Cerebellar cortex (tissue), 1 donor: ENCODE results near the gene PNPLA2.

ENCODE experiments used
- DNase-seq: peaks from one replicate; pipeline ENCODE4 v3.0.0-alpha.2; 2015; ENCODE audit warnings: low spot score

Gene PNPLA2

DNA sequence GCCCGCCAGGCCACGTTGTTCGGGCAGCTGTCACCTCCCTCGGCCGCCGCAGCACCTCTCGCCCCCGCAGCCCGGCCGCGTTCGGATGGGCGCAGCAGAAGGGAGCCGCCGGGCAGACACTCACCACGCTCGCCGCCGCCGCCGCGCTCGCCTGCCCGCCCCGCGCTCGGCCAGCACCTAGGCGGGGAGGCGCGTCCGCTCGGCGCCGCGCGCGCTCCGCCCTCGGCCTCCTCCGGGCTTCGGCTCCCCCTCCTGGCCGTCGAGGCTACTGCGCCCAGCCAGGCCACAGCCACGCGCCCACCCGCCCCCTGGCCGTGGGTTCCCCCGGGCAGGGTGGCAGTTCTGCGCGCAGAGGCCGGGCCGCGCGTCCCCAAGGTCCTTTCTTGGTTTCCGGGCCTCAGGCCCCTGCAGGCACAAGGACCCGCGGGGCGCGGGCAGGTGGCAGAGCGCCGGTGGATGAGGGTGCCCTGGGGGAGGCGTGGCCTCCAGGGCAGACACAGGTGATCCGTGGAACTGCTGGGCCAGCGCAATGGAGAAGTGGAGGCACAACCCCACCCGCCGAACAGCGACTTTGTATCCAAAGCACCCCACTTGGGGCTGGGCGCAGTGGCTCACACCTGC lies 20.5 kb upstream of the PNPLA2 start, which contains the start of gene SLC25A22:
SLC25A22 (minus strand) TSS at position 189 of the 621 bp plus-strand sequence. CDS start 3,275 bp downstream, outside the sequence.
- peak; percentile 70 for DNase-seq

DNA sequence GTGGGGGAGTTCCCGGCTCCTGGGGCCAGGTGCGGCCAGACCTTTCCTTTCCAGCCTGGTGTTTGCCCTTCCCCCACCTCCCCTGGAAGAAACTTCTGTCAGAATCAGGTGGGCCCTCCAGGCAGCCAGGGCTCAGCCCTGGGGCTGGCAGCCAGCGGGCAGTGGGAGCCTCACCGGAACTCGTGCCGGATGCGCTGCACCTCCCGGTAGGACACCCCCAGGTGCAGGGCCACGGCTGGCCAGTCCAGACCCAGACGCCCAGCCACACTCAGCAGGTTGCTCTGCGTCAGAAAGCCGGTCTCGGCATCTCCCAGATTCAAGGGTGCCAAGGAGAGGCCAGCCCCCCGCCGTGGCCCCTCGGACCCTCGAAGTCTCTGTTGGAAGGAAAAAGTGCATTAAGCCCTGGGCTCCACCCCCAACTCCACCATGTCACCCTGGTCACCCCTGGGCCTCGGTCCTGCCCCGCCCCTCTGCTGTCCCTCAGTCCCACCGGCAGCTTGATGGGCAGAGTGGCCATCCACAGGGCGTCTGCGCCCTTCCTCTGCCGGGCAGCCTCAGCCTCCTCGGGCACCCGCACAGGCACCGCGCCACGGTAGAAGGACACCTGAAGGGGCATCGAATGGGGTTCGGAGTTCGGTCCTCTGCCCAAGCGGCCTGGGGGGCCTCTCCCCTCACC lies 18.9 kb upstream of the PNPLA2 start:
- no peak for DNase-seq

DNA sequence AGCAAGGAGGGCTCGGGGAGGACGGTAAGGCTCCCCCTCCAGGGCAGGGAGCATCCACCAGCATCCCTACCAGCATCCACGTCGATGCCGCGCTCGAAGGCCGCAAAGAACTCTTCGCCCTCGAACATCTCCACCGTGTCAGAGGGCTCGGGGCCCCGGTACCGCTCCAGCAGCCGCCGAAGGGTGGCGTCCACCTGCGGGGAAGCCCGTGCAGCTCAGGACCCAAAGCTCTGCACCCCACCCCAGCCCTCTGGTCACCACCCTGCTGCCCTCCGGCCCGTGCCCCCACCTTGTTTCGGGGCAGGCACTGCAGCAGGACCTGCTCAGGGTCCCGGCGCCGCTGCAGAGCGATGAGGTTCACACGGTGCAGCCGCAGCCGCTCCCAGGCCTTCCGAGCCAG lies 18.2 kb upstream of the PNPLA2 start:
- DNase-seq = no peak

DNA sequence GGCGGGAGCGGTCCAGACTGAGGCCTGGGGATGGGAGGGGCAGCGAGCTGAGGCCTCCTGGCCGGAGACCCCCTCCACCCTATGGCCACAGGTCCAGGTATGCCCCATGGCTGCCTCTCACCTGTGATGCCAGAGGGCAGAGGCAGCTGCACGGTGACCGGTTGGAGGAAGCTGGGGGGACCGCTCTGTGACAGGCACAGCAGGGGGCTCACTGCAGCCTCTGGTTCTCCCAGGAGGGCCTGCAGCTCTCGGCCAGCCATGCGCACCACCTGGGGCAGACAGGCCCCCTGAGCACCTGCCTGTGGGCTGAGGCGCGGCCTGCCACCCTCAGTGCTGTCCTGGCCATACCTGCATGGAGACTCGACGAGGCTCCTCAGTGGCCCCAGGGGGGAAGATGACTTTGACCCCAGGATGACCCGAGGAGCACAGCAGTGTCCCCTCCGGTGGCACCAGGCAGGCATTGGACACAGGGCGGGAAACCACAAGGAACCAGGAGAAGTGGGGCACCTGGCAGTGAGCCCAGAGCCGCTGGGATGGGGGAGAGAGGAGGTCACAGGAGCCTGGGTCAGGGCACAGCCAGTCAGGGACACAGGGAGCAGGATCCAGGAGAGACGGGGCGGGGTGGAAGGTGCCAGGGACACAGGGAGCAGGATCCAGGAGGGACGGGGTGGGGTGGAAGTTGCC lies 17.5 kb upstream of the PNPLA2 start:
- DNase-seq = no peak

DNA sequence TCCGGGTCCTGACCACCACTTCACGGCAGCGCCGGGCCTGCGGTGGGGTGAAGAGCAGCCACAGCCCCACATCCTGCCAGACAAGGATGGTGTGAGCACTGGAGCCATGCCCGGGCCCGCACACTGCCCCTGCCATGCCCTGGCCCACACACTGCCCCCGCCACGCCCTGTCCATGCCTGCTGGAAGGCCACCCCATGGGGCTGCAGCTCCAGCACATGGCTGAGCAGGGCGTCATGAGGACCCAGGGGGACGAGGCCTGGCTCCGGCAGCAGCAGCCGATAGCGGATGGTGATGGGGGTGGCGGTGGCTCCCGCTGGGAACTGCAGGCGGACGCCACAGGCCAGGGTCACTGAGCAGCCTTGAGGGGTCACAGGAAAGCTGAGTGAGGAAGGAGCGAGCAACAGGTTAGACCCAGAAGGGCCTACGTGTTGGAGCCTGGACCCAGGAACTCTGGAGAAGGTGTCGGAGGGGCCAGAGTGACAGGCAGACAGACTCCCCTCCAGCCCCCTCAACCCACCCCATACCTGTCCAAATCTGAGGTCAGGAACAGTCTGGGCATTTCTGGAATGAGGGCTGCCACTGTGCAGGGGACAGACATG lies 16.6 kb upstream of the PNPLA2 start:
- no peak for DNase-seq

DNA sequence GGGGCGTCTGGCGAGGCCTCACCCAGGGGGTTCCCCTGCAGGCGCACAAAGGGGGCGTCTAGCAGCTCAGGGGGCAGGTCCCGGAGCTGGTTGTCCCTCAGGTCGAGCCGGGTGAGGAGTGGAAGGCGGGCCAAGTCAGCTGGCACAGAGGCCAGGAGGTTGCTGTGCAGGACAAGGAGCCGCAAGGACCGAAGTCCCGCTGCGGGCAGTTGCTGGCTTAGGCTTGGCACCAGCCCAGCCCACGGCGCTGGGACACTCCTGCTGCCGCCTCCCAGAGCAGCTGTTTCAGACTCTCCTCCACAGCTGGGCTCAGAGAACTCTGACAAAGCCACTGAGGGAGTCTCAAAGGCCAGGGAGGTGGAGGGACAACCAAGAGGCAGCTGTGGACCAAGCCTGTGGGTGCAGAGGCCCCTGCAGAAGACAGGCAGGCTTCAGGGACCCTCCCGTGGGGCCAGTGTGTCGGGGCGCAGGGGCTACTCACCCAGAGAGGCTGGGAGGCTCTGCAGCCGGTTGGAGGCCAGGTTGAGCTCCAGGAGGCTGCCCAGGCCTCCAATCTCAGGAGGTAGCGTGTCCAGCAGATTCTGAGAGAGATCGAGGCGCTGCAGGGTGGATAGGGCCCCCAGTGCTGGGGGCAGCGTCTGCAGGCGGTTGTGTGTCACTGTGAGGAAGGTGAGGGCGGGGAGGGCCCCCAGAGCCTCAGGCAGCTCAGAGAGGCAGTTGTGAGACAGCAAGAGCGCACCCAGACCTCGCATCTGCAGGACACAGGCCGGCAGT lies 15.8 kb upstream of the PNPLA2 start:
- no peak for DNase-seq

DNA sequence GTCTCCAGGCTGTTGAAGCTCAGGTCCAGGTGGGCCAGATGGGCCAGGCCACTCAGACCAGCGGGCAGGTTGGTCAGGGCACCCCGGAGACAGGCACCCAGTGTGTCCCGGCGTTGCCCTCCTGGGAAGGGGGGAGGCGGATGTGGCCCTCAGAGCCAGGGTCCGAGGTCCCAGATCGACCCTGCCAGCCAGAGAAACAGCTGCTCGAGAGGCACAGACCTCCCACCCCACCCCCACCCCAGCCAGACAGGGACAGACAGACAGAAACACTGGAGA lies 15.3 kb upstream of the PNPLA2 start:
- no peak for DNase-seq

DNA sequence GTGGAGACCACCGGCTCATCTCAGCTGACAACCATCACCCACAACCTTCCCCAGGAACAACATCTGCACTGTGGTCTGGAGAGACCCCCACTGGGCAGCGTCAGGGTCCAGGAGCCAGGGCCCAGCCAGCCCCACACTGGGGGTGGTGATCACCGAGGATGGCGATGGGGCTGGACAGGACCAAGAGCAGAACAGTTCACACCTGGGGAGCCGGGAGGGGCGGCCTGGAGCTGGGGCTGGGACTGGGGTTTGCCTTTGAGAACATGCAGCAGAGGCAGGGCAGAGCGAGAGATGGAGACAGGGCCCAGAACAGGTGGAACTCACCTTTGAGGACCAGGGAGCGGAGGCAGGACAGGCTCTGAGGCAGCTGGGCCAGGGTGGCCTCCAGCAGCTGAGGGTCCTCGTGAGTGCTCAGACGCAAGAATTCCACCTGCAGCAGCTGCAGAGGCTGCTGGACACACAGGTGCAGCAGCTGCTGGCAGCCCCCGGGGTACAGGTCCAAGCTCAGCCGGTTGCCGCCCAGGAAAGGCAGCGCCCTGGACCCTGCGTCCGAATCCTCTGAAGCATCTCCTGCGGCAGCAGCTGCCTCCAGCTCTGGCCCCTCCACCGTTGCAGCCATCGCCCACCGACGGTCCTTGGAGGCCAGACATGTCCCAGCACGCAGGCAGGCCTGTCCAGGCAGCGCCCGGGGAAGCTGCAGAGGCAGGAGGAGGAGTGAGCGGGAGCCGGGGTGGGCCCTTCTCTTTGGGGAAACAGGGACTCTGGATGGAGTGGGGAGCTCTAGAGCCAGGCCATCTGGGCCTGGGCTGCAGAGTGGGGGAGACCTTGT lies 14.7 kb upstream of the PNPLA2 start:
- no peak for DNase-seq

DNA sequence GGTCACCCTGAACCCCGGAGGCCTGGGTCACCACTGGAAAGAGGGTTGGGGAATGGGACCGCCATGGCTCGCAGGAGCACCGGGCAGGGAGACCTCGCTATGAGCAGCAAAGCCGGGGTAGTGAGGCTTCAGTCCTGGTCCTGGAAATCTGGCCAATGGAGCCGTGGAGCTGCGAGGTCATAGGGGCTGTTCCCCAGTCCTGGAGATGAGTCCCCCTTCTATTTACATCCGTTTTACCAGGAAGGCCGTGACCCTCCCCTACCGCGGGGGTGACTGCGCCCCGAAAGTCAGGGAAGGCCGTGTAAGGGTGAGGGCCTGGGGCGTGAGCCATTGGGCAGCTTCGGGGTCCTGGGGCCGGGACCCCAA lies 14.1 kb upstream of the PNPLA2 start:
- DNase-seq = no peak

DNA sequence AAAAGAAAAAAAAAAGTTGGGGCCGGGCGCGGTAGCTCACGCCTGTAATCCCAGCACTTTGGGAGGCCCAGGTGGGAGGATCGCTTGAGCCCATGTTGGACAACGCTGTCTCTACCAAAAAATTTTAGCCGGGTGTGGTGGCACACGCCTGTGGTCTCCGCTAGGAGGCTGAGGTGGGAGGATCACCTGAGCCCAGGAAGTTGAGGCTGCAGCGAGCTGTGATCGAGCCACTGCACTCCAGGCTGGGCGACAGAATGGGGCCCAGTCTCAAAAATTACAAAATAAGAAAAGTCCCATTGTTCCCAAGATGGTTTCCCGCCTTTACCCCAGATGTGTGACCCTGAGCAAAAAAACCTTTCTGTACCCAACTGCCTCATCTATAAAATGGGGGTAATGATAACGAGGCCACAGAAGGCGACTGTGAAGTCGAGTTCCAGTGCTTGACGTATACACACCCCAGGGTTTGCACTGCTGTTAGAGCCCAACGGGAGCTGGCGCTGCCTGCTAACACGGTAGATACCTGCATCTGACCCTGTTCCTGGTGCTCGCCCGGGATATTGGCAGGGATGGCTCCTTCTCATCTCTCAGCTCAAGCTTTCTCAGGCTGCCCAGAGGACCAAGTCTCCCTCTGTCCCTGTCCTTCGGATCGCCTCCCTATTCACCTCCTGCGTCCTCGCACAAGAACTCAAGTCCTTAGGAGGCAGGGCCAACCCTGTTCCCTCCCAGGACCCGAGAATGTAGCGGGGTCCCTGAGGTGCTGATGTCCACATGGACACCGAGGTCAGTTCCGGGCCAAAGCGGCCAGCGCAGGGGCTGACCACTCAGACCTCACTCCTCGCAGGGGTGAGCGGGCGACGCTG lies 10.1 kb upstream of the PNPLA2 start:
- DNase-seq = peak; percentile 78

DNA sequence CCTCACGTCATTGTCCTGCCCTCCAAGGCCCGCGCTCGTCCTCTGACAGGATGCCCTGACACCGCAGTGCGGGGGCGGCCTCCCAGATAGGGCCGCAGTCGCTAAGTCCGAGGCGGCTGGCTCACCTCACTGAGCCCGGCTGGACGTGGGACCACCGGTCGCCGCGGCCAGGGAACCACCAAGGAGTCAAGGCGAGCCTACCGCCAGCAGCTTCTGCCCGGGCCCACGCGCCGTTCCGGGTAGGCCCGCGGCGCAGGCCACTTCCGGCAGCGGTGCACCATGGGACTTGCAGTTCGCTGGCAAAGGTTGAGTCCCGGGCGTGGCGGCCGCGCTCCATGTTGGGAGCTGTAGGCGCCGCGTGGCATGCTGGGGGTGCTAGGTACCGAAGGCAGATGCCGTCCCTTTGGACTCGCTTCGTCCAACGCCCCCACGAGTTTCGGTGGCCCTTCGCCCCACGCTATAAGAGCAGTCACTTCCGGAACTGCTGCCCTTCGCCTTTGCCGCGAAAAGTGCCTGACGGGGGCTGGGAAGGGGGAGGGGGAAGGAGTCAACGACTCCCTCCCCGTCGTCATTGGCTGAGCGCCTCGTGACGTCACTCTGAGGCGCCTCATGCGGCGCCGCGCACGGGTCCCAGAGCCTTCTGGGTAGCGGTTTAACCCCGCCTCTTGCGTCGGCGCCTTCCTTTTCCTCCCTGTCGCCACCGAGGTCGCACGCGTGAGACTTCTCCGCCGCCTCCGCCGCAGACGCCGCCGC lies 9.3 kb upstream of the PNPLA2 start, which contains the start of gene RPLP2:
RPLP2 (plus strand) TSS at position 681 of the 753 bp plus-strand sequence. CDS start 268 bp downstream, outside the sequence.
- DNase-seq = peak; percentile 96

DNA sequence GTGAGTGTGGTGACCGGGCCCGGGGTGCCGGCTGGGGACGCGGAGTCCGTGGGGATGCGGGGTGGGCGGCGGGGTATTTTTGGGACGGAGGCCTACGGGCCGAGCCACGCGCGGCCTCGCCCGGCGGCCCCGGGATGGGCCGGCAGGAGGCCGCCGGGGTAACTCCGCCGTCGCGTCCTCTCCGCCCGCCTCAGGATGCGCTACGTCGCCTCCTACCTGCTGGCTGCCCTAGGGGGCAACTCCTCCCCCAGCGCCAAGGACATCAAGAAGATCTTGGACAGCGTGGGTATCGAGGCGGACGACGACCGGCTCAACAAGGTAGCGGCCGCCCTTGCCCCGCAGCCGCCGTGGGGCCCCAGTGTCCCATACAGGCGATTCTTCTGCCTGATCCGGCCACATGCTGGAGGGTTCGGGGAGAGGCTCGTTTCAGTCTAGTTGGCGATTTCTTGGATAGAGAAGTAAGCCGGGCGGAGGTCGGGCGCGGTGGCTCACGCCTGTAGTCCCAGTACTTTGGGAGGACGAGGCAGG lies 8.6 kb upstream of the PNPLA2 start:
- DNase-seq = no peak

DNA sequence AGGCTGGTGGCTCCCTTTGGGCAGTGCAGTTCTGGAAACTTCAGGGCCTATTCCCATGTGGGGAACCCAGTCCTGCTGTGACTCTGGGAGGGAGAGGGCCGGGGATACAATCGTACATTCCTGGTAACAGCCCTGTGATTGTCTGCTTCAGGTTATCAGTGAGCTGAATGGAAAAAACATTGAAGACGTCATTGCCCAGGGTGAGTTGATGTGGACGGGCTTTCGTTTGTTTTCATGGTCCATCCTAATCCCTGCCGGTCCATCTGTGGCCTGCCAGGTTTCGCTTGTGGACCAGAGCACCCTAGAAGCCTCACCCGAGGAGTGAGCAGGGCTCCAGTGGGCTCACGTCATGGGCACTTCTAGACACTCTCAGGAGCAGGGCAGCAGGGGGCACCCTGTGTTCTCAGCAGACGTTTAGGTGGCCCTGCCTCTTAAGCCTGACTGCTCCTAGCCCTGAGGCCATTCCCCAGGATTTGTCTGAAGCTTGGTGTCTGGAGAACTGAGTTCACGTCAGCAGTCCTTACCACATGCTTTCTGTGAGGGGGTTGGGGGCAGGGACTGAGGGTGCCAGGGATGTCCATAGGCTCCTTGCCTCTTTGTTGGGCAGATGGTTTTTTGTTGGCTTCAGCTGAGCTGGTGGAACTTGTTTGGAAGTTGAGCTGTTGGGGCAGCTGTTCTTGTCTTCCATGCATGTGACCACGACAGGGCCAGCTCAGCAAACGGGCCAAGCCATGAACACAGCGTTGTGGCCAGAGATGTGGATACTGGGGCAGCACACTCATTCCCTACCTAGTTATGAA lies 7.1 kb upstream of the PNPLA2 start:
- no peak for DNase-seq

DNA sequence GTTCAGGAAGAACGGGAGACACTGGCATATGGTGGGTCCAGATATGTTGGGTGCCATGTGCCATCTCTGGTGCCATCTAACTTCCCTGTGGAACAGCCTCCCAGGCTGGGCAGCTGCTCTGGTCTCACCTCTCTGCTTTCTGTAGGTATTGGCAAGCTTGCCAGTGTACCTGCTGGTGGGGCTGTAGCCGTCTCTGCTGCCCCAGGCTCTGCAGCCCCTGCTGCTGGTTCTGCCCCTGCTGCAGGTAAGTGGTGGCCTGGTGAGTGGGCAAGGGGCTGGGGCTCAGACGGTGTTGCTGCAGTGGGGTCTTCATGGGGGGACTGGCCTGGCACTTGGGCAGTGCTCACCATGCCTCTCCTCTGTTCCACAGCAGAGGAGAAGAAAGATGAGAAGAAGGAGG lies 6.3 kb upstream of the PNPLA2 start:
- no peak for DNase-seq

DNA sequence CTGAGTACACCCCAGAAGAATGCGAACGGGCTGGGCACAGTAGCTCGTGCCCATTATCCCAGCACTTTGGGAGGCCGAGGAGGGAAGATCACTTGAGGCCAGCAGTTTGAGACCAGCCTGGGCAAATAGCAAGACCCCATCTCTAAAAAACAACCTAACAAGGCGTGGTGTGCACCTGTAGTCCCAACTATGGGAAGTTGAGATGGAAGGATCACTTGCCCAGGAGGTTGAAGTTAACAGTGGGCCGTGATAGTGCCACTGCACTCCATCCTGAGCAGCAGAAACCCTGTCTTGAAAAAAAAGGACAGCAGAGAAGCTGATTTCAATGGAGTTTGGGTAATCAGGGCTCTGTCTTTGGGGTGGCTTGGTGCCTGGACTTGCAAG lies 5.7 kb upstream of the PNPLA2 start:
- no peak for DNase-seq

DNA sequence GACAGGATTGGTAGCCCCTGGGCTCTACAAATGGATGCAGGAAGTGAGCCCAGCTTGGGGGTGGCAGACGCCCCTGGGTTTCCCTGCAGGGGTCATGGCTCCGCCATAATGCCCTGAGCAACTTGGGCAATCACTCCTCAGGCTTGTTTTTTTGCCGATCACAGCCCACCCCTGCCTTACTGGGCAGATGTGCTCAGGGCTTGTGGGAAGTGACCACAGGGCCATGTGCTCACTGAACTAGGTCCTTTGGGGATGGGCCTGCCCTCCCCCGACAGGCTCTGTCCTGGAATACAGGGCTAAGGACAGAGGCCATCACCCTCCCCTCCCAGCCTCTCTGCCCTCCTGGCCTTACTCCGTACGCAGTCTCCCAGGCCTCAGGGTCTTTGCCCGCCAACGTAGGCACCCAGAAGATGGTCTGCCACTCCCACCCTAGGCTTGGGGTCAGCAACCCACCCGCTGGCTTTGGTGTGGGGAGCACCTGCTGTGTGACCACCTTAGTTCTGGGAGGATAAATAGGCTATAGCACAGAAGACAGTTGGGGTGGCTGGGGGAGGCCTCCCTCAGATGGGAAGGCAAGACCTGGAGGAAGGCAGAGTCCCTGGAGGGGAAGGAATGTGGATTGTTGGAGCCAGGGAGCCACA lies 5.1 kb upstream of the PNPLA2 start:
- DNase-seq = no peak

DNA sequence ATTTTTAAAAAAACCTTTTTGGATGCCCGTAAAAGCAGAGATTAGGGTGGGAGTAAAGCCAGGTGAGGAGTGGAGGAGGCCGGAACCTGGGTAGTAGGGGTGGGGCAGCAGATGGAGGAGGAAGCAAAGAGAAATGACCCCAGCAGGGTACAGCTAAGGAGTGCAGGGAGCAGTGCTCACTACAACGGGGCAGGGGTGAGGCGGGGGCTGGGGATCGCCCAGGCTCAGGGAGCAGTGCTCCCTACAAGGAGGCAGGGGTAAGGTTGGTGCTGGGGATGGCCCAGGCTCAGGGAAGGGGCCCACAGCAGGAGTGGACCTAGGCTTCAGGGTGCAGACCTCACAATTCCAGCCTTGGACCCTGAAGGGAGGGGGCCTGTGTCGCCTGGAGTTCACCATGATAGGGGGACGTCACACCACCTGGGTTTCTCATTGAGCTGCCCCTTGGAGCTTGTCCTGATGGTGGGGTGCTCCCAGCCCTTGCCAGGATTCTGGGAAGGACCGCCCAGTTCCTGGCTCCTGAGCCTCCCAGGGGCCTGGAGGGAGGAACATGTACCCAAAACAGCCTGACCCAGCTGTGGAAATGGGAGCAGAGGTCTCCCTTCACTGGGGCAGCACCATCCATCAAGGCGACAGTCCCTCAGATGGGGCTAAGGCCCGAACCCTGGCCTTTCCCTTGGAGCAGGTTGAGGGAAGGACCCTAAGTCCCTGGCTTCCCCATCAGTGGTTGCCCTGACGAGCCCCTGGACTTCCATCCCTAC lies 2.9 kb upstream of the PNPLA2 start:
- no peak for DNase-seq
